Measurements from ENCODE around the gene LYPD5.
A peak's percentile ranks its signal among the peaks of the same experiment; 100 is the strongest.
"Not testable (repeated sequence)": the region's sequence is repeated elsewhere in the genome, so short reads cannot be mapped to it uniquely, and the experiment has no call there.

LYPD5 gene

DNA sequence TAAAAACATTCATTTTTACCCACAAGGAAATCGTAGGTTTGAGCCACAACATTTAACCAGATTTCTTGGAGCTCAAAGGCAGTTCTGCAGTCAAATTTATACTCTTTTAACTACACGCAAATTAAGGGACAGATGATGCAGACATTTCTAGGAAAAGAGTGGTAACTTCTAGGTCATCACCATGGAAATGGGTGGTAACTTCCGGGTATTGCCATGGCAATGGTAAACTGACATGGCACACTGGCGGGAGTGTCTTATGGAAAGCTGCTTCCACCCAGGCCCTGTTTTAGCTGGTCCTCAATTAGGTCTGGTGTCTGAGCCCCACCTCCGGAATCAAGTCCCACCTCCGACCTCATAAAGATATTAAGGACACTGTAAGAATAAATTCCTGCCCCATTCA is 10.4 kb upstream of the LYPD5 start:
- Mint-ChIP-seq H3K9me3 (peaks cover 6 to 8% of the 10 kb centered on the region in 2 donors), H3K27me3 (peaks cover 45% of the 10 kb centered on the region), H3K27ac (no peak overlapping the region), H3K4me3 (no peak overlapping the region), H3K4me1 (no peaks in the 10 kb centered on the region)
- DNase-seq (no peak), ATAC-seq (no peak)

DNA sequence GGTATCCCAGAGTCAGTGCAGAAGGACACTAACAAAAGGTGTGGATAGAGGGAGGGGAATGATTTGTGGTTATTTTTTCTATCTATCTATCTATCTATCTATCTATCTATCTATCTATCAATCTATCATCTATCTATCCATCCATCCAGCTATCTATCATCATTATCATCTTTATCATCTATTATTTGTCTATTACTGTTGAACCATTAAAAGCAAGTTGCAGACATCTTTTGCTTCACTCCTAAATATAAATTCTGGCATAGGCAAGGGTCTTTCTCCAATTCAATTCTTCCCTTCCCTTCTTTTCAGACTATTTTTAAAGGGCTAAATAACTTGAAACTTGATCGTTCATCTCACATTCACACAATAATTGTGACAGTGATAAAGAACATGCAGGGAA is 10.0 kb upstream of the LYPD5 start:
- Mint-ChIP-seq H3K27me3 (peaks cover 49% of the 10 kb centered on the region), H3K9me3 (peaks cover 3 to 7% of the 10 kb centered on the region in 2 donors), H3K4me1 (no peaks in the 10 kb centered on the region), H3K4me3 (no peak overlapping the region), H3K27ac (no peak overlapping the region)
- no peak for ATAC-seq
- DNase-seq: no peak

DNA sequence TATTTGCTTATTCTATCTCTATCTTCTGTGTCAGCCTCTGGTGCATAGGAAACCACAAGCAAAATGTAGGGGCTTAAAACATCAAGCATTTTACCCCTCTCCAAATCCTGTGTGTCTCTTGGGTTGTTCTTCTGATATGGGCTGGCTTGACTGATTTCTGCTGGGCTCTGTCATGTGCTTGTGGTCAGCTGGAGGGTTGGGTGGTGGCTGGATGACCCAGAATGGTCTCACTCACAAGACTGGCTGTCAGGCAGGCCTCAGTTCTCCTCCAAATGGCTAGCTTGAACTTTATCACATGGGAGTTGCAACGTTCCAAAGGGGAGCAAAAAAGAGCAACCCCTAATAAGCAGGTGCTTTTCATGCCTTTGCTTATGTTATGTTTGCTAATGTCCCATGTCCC is 9.6 kb upstream of the LYPD5 start:
- H3K4me1 Mint-ChIP-seq: no peaks in the 10 kb centered on the region
- peaks cover 0 to 3% of the 10 kb centered on the region in 2 donors for H3K9me3 Mint-ChIP-seq
- H3K4me3 Mint-ChIP-seq: no peak overlapping the region
- ATAC-seq (no peak), DNase-seq (no peak)
- no peak overlapping the region for H3K27ac Mint-ChIP-seq
- H3K27me3 Mint-ChIP-seq: peaks cover 52% of the 10 kb centered on the region

DNA sequence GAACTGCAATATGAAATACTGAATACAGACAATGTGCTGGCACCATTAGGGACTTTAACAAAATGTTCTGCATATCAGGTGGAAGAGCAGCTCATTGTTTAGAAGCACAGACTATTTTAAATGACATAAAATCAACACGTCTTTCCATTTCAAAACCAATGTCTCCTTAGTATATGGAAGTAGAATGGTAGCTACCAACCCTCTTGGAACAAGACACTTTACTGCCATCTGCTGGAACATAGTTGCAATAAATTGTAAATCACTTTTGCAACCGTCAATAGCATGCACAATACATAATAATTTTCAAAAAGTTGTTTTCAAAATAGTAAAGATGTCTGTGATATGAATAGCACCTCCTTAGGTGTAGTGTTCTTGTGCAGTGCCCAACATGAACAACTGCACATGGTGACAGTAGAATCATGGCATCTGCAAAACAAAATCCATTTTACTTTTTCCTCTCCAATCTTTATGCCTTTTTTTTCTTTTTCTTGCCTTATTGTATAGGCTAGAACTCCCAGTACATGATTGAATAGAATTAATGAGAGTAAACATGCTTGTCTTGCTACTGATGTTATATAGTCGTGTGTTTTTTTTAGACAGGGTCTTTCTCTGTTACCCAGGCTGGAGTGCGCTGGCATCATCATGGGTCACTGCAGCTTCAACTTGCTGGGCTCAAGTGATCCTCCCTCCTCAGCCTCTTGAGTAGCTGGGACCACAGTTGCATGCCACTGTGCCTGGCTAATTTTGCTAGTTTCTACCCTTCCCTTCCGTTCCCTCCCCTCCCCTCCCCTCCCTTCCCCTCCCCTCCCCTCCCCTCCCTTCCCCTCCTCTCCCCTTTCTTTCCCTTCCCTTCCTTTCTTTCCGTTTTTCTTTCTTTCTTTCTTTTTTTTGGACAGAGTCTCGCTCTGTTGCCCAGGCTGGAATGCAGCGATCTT is 7.8 kb upstream of the LYPD5 start:
- Mint-ChIP-seq H3K4me1 (no peaks in the 10 kb centered on the region), H3K27me3 (peaks cover 55% of the 10 kb centered on the region), H3K4me3 (no peak overlapping the region), H3K9me3 (no peaks in the 10 kb centered on the region), H3K27ac (no peak overlapping the region)
- DNase-seq: no peak
- no peak for ATAC-seq

DNA sequence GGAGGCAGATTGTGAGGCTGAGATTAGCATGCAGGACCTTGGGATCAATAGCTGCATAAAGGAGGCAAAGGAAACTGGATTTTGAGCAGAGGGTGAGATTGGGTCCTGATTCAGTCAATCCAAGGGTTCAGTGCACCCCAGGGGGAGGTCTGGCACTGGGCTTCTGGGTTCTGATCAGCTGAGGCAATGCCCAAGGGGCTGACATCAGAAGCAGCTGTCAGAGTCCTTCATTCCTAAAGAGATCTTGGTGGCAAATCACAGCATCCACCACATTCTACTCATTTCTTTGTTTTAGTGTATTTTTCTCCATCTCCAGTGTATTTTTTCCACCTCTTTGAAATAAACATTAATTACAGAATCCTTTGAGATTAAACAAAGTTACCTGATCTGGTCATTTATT is 5.4 kb upstream of the LYPD5 start:
- Mint-ChIP-seq H3K27ac (no peak overlapping the region), H3K27me3 (peaks cover 46% of the 10 kb centered on the region), H3K4me3 (no peak overlapping the region), H3K4me1 (no peaks in the 10 kb centered on the region), H3K9me3 (no peaks in the 10 kb centered on the region)
- no peak for DNase-seq
- ATAC-seq: no peak

DNA sequence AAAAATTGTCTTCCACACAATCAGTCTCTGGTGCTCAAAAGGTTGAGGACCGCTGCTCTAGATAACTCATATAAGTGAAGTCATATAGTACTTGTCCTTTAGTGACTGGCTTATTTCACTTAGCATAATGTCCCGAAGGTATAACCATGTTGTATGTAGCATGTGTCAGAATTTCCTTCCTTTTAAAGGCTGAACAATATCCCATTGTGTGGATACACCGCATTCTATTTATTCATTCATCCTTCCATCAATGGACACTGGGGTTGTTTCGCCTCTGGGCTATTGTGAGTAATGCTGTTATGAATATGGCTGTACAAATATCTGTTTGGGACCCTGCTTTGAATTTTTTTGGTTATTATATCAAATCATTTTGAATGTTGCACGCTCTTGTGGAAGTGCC is 4.6 kb upstream of the LYPD5 start:
- DNase-seq: no peak
- peaks cover 43% of the 10 kb centered on the region for H3K27me3 Mint-ChIP-seq
- no peaks in the 10 kb centered on the region for H3K4me1 Mint-ChIP-seq
- no peak overlapping the region for H3K27ac Mint-ChIP-seq
- H3K9me3 Mint-ChIP-seq: no peaks in the 10 kb centered on the region
- no peak overlapping the region for H3K4me3 Mint-ChIP-seq
- ATAC-seq: no peak

DNA sequence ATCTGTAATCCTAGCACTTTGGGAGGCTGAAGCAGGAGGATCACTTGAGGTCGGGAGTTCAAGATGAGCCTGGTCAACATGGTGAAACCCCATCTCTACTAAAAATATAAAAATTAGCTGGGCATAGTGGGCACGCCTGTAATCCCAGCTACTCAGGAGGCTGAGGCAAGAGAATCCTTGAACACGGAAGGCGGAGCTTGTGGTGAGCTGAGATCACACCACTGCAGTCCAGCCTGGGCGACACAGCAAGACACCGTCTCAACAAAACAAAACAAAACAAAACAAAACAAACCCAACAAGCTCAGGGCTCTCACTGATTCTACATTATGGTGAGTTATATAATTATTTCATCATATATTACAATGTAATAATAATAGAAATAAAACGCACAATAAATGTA is 4.2 kb upstream of the LYPD5 start:
- peaks cover 46% of the 10 kb centered on the region for H3K27me3 Mint-ChIP-seq
- DNase-seq, H3K4me1 Mint-ChIP-seq, H3K4me3 Mint-ChIP-seq, ATAC-seq, H3K9me3 Mint-ChIP-seq, H3K27ac Mint-ChIP-seq: not testable (repeated sequence)

DNA sequence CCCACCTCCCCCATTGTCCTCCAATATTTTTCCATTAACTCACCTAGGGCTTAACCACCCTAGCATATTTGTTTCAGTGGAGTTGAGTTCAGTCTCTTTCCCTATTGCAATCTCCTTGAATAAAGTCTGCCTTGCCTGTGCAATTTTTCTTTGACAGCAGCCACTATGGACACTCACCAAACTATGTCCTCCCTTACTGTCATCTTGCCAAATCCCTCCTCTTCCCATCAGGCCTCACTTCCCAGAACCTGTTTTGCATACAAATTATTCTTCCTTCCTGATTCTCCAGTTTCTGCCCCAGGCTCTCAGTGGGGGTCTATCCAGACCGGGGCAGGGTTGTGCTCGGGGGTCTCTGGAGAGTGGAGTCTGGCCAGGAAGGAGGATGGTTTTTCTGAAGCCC is 2.2 kb upstream of the LYPD5 start:
- Mint-ChIP-seq H3K27me3 (peaks cover 39% of the 10 kb centered on the region), H3K4me1 (peaks cover 3% of the 10 kb centered on the region), H3K4me3 (no peak overlapping the region), H3K9me3 (no peaks in the 10 kb centered on the region), H3K27ac (no peak overlapping the region)
- DNase-seq (no peak), ATAC-seq (no peak)

DNA sequence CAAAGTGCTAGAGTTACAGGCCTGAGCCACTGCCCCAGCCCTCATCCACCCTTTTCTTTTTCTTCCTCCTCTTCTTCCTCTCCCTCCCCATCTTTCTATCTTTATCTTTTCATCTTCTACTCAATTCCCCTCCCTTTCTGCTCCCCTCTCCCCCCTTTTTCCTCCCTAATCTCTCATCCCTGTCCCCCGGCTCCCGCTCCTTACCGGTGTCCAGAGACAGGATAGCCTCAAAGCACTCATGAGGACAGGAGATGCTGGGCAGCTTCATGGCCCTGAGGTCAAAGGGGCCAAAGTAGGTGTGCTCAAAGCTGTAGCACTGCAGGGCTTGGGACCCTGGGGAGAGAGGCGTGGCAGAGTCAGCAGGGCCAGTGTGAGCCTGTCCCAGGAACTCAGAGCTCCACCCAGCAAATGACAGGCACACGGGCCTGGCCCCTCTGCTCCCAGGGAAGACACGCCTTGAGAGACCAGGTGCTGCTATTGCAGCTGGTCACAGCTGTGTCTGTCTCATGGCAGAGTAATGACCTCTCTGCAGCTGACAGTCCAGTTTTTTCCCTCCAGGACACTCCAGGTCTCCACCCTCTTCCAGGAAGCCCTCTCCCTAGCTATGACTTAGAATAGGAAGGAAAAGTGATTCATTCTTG is 2.6 kb downstream of the LYPD5 start:
- H3K9me3 Mint-ChIP-seq: no peaks in the 10 kb centered on the region
- H3K27me3 Mint-ChIP-seq: peaks cover 49% of the 10 kb centered on the region
- ATAC-seq: no peak
- H3K4me3 Mint-ChIP-seq: peak overlapping the region; percentile 79 to 93
- DNase-seq: no peak
- H3K4me1 Mint-ChIP-seq: peaks cover 27% of the 10 kb centered on the region
- peak overlapping the region in 1 of 2 donors; percentile 8 for H3K27ac Mint-ChIP-seq

DNA sequence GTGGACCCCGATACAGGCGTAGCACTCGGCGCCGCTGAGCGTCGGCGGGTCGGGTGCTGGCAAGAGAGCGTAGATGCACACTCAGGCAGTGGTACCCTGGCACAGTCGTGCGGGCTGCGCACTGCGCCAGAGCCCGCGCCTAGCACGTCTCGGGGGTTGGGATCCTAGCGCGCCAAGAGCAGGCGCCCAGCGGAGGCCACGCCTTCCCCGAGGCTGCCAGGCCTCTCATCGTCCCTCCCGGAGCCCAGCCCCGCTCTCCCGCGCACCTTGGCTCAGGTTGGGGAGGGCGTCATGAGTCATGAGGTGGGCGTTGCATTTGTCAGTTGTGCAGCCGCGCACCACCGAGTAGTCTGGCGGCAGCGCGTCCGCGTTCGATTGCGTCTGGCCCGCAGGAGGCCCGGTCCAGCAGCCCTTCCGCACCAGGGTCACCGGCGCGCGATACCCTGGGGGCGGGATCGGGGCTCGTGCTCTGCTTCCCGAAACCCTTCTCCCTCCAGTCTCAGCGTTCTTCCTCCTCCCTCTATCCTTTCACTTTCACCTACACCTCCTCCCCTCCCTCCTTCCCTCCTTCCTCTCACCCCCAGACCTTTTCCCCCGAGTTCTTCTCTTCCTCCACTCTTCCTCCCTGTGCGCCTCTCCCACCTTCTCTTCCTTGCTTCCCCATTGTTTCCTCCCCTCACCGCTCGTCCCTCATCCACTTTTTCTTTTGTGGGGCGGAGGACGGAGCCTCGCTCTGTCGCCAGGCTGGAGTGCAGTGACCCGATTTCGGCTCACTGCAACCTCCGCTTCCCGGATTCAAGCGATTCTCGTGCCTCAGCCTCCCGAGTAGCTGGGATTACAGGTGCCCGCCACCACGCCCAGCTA is 3.5 kb downstream of the LYPD5 start:
- Mint-ChIP-seq H3K9me3 (no peaks in the 10 kb centered on the region), H3K27me3 (peaks cover 58% of the 10 kb centered on the region), H3K4me1 (peaks cover 27% of the 10 kb centered on the region), H3K27ac (peak overlapping the region; percentile 8 to 72), H3K4me3 (peak overlapping the region; percentile 79 to 93)
- DNase-seq (peak; percentile 69 to 72), ATAC-seq (peak; percentile 90)

DNA sequence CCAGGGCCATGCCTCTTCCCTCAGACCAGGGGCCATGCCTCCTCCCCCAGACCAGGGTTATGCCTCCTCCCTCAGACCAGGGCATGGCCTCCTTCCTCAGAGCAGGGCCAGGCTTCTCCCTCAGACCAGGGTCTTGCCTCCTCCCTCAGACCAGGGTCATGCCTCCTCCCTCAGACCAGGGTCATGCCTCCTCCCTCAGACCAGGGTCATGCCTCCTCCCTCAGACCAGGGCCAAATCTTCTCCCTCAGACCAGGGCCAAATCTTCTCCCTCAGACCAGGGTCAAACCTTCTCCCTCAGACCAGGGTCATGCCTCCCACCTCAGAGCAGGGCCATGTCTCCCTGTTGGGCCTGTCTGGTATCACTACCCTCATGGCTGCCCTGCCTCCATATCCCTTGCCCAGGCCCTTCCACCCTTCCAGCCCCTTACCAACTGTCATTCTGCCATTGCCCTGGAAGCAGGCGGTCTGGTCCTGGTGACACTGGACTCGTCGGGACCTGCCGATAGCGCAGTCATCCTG is 4.2 kb downstream of the LYPD5 start:
- peaks cover 65% of the 10 kb centered on the region for H3K27me3 Mint-ChIP-seq
- no peaks in the 10 kb centered on the region for H3K9me3 Mint-ChIP-seq
- ATAC-seq (peak; percentile 41), DNase-seq (no peak)
- H3K27ac Mint-ChIP-seq: peak overlapping the region in 1 of 2 donors; percentile 14
- H3K4me3 Mint-ChIP-seq: peak overlapping the region; percentile 79 to 93
- peaks cover 27% of the 10 kb centered on the region for H3K4me1 Mint-ChIP-seq

DNA sequence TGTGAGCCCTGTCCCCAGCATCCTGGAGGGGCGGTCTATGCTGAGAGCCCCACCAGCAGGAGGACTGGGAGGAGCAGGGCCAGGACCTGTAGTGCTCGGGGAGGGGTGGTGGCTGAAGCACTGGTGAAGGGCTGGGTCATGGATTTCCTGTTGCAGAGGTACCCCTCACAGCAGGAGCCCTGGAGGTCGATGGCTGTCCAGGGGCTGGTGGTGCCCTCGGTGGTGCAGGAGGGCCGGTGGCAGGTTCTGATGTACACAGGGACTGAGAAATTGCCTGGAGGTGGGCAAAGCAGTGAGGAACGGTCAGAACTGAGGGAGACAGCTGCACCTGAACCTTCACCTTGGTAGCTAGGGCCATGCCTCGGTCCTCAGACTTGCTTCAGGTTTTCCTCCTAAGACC is 4.7 kb downstream of the LYPD5 start:
- Mint-ChIP-seq H3K27ac (no peak overlapping the region), H3K27me3 (peaks cover 65% of the 10 kb centered on the region), H3K4me3 (peak overlapping the region in 1 of 2 donors; percentile 93), H3K4me1 (peaks cover 27% of the 10 kb centered on the region), H3K9me3 (no peaks in the 10 kb centered on the region)
- ATAC-seq (no peak), DNase-seq (no peak)

DNA sequence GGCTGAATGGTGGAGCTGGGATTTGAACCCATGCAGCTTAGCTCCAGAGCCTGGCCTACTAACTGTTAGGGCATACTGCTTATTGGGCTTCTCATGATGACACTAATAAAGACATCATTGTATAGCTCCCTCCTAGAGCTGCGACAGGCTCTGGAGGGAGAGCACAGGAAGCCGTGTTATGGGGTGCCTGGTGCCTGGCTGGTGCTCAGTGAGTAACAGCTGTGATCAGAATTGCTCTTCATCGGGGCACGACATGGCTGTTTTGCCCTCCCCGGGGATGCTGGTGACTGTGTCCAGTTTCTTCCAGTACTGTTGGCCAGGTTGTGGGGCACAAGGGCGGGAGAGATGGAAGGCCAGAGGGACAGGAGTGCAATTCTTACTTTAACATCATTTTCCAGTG is 5.1 kb downstream of the LYPD5 start:
- H3K27ac Mint-ChIP-seq: no peak overlapping the region
- ATAC-seq (no peak), DNase-seq (no peak)
- peaks cover 62% of the 10 kb centered on the region for H3K27me3 Mint-ChIP-seq
- H3K9me3 Mint-ChIP-seq: no peaks in the 10 kb centered on the region
- peaks cover 27% of the 10 kb centered on the region for H3K4me1 Mint-ChIP-seq
- H3K4me3 Mint-ChIP-seq: peak overlapping the region; percentile 33 to 93

DNA sequence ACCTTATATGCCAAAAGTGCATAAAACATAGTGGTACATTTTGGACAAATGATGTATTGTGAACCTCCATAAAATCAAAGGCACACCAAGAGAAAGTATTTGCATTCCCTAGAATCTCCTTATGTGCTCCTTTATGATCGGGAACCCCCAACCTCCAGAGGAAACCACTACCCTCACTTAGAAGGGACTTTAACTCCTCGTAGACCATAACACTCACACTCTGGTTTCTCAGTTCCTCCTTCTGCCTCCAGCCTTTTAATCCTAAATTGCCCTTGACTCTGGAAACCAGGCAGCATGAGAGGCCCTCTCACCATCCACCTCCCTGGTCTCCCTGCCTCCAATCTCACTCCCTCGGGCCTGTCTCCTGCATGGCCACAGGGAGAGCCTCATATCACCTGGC is 11.7 kb downstream of the LYPD5 start:
- Mint-ChIP-seq H3K4me1 (no peaks in the 10 kb centered on the region), H3K27me3 (peaks cover 38% of the 10 kb centered on the region), H3K4me3 (no peak overlapping the region), H3K9me3 (no peaks in the 10 kb centered on the region), H3K27ac (no peak overlapping the region)
- no peak for DNase-seq
- ATAC-seq: no peak

DNA sequence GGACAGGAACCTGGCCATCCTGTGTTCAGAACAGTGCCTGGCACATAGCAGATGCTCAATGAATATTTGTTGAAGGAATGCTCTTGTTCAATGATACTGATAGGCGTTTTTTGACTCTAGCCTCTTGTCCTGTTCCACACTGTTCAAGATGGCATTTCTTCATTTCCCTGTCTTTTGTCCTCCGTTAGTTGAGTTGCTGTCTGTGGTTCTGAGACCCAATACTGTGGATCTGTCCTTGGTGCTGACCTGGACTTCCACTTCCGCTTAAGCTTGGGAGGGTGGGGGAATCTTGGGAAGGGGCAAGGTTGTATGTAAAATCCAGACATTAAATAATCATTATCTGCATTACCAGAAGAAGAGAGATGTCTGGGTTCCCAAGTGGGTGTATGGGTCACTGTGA is 13.2 kb downstream of the LYPD5 start:
- peaks cover 31% of the 10 kb centered on the region for H3K27me3 Mint-ChIP-seq
- ATAC-seq (no peak), DNase-seq (no peak)
- H3K9me3 Mint-ChIP-seq: no peaks in the 10 kb centered on the region
- no peak overlapping the region for H3K27ac Mint-ChIP-seq
- no peak overlapping the region for H3K4me3 Mint-ChIP-seq
- H3K4me1 Mint-ChIP-seq: peaks cover 14% of the 10 kb centered on the region

All from stimulated activated naive CD8-positive, alpha-beta T cell treated with anti-CD3 and anti-CD28 coated beads, Interleukin-15, amount 100 ng/mL, for 72 hours (primary cell).